GM12874 (cell line): ENCODE measurements around the gene PACS2.

ENCODE experiments used
- TF ChIP-seq, protein P1 (sequence below): IDR thresholded peaks from 2 replicates; pipeline ENCODE4 v1.5.1; 2011; ENCODE audit warnings: low read depth, mild to moderate bottlenecking, control low read depth, low read length, moderate library complexity; ENCODE audit not compliant: insufficient read depth

The PACS2 gene

DNA sequence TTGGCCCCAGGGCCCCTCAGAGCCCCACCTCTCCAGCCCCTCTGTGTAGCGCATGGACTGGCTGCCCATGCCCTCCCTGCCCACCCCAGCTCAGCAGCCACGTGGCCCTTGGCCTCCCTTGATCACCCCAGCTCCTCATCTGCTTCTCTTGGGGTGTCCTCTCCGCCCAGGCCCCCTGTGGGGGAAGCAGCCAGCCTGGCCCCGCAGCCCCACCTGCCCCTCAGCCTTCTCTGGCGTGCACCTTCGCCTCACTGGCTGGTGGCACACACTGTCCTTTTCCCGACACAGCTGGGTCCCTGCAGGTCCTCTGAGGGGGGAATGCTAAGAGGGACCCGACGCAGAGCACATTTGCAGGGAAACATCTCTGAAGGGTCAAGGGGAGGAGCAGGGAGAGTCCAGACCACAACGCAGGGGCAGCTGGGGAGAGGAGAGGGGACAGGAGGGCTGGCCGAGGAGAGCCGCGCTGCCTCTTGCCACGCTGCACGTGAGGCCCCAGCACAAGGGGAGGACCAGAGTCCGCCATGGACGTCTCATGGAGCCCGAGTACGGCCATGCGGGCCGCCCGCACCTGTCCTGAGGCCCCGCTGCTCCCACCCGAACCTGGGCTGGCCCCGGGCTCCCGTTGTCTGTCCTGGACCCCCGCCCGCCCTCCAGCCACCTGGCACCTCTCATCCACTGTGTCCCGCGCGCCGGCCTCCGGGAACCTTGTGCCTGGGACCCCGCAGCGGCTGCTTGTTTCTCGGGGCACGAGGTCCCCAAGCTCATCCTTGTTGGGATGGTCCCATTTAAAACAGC, 36.1 kb downstream of the PACS2 start:
- TF ChIP-seq, protein P1, sequence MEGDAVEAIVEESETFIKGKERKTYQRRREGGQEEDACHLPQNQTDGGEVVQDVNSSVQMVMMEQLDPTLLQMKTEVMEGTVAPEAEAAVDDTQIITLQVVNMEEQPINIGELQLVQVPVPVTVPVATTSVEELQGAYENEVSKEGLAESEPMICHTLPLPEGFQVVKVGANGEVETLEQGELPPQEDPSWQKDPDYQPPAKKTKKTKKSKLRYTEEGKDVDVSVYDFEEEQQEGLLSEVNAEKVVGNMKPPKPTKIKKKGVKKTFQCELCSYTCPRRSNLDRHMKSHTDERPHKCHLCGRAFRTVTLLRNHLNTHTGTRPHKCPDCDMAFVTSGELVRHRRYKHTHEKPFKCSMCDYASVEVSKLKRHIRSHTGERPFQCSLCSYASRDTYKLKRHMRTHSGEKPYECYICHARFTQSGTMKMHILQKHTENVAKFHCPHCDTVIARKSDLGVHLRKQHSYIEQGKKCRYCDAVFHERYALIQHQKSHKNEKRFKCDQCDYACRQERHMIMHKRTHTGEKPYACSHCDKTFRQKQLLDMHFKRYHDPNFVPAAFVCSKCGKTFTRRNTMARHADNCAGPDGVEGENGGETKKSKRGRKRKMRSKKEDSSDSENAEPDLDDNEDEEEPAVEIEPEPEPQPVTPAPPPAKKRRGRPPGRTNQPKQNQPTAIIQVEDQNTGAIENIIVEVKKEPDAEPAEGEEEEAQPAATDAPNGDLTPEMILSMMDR, result no peak

DNA sequence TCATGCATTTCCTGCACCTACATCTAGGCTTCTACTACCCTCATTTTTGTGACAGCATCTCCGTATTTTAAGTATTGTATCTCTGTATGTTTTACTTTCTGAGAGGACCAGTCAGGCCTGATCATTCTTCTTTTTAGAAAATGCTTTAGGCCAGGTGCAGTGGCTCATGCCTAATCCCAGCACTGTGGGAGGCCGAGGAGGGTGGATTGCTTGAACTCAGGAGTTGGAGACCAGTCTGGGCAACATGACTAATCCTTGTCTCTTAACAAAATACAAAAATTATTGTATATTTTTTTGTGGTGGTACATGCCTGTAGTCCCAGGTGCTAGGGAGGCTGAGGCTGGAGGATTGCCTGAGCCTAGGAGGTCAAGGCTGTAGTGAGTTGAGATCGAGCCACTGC, 36.9 kb downstream of the PACS2 start:
- TF ChIP-seq, protein P1, result no peak

DNA sequence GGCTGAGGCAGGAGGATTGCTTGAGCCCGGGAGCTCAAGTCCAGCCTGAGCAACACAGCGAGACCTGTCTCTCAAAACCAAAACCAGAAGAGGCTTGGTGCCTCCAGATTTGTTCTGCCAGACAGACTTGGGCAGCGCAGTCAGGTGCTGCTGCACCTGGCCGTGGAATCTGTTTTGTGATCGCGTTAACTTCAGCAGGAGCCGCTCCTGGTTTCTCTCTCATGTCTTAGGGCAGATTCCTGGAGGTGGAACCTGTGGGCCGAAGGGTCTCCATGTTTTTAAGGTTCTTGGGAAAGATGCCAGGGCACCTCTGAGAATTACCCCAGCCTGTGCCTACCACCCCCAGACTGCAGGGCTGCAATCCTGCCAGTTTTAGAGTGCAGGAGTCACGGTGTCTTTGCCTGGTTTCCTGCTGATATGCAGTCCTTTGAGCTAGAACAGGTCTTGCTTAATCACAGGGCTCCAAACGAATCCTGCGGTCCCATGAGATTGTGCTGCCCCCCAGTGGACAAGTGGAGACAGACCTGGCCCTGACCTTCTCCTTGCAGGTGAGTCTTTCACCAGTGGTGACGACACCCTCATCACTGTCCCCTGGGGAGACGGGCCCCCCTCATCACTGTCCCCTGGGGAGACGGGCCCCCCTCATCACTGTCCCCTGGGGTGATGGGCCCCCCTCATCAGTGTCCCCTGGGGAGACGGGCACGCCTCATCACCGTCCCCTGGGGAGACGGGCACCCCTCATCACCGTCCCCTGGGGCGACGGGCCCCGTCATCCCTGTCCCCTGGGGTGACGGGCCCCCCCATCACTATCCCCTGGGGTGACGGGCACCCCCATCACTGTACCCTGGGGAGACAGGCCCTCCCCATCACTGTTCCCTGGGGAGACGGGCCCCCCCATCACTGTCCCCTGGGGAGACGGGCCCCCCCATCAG, 37.6 kb downstream of the PACS2 start:
- TF ChIP-seq, protein P1, result peak; percentile 85

DNA sequence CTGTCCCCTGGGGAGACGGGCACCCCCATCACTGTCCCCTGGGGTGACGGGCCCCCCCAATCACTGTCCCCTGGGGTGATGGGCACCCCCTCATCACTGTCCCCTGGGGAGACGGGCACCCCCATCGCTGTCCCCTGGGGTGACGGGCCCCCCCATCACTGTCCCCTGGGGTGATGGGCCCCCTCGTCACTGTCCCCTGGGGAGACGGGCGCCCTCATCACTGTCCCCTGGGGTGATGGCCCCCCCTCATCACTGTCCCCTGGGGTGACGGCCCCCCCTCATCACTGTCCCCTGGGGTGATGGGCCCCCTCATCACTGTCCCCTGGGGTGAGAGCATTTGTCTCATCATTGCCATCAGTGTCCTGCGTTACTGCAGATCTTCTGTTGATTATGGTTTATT, 38.6 kb downstream of the PACS2 start:
- TF ChIP-seq, protein P1, result no peak

DNA sequence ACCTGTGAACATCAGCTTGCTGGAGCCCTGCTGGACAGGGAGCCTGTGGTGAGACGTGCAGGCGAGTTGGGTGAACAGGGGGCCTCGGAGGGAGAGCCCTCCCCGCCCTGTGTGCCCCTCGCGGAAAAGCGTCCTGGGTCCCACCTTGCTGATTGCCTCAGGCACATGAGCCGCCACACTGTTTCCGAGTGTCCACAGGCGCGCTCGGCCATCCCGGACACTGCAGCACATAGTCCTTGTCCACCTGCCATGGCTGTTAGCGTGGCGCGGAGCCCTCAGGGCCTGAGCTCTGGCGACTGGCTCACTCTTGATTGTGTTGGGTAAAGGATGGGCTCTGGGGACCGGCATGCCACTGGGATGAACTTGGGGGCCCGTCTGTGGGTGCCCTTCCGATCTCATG, 40.0 kb downstream of the PACS2 start:
- TF ChIP-seq, protein P1, result no peak

DNA sequence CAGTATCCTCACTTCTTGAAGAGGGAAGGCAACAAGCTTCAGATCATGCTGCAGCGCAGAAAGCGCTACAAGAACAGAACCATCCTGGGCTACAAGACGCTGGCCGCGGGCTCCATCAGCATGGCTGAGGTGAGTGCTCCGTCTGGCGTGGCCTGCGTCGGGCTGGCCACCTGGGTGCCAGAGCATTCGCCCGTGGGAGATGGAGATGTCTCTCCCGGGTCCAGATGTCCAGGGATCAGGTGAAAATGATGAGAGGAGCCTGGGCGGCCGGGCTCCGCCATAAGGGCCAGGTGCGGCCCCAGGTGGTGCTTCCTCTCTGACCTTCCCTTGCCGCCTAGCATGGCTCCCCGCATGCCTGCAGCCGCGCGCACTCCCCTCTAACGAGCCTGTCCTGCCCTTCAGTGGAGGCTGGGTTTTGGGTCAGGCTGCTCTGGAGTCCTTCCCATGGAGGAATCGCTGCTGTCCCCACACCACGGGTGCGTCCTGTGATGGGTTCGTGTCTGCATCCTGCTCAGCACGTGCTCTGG, 40.6 kb downstream of the PACS2 start:
- TF ChIP-seq, protein P1, result no peak
